HEK293T (cell line): ENCODE measurements around the gene BRAF.

Experiments
- CTCF ChIA-PET: fragments of 350-600 bp; formaldehyde crosslinking; extraction: SDS; loops from one replicate; lab custom pipeline; 2021; ENCODE audit warnings: antibody characterized with exemption, inconsistent platforms; lab: Yijun Ruan, JAX
- POLR2A ChIA-PET: fragments of 350-600 bp; formaldehyde crosslinking; extraction: SDS; loops from one replicate; lab custom pipeline; 2020; ENCODE audit warnings: antibody characterized with exemption, inconsistent platforms; lab: Yijun Ruan, JAX
- DNase-seq: peaks from one replicate; pipeline ENCODE4 v3.0.0; 2012; ENCODE audit warnings: mixed read lengths; ENCODE audit errors: extremely low spot score
- ARNT ChIP-seq: fragments of 450-650 bp; IDR thresholded peaks from 2 replicates; pipeline ENCODE4 v1.6.1; 2017; ENCODE audit warnings: mild to moderate bottlenecking
- BHLHE40 ChIP-seq: fragments of 450-650 bp; IDR thresholded peaks from 2 replicates; pipeline ENCODE4 v1.6.1; 2016; ENCODE audit warnings: mild to moderate bottlenecking, moderate library complexity, borderline replicate concordance
- CTBP1 ChIP-seq: fragments of 450-650 bp; IDR thresholded peaks from 2 replicates; pipeline ENCODE4 v1.6.1; 2016; ENCODE audit warnings: borderline replicate concordance
- ELF4 ChIP-seq: fragments of 450-650 bp; IDR thresholded peaks from 2 replicates; pipeline ENCODE4 v1.6.1; 2017; ENCODE audit warnings: antibody characterized with exemption
- FOXA1 ChIP-seq: fragments of 450-650 bp; IDR thresholded peaks from 2 replicates; pipeline ENCODE4 v1.6.1; 2016; ENCODE audit warnings: mild to moderate bottlenecking
- FOXK2 ChIP-seq: fragments of 450-650 bp; IDR thresholded peaks from 2 replicates; pipeline ENCODE4 v1.6.1; 2016; ENCODE audit warnings: mild to moderate bottlenecking
- FOXM1 ChIP-seq: fragments of 450-650 bp; IDR thresholded peaks from 2 replicates; pipeline ENCODE4 v1.6.1; 2017; ENCODE audit warnings: mild to moderate bottlenecking, borderline replicate concordance
- HDGF ChIP-seq: fragments of 450-650 bp; IDR thresholded peaks from 2 replicates; pipeline ENCODE4 v1.6.1; 2017; ENCODE audit warnings: antibody characterized with exemption, borderline replicate concordance
- L3MBTL2 ChIP-seq: fragments of 450-650 bp; conservative IDR thresholded peaks from 2 replicates; pipeline ENCODE4 v1.6.1; 2016; ENCODE audit warnings: mild to moderate bottlenecking
- LEF1 ChIP-seq: fragments of 450-650 bp; IDR thresholded peaks from 2 replicates; pipeline ENCODE4 v1.6.1; 2017; ENCODE audit warnings: mild to moderate bottlenecking, borderline replicate concordance
- NFRKB ChIP-seq: fragments of 450-650 bp; IDR thresholded peaks from 2 replicates; pipeline ENCODE4 v1.6.1; 2016; ENCODE audit warnings: mild to moderate bottlenecking, moderate library complexity
- PKNOX1 ChIP-seq: fragments of 450-650 bp; IDR thresholded peaks from 2 replicates; pipeline ENCODE4 v1.6.1; 2016
- SP1 ChIP-seq: fragments of 450-650 bp; IDR thresholded peaks from 2 replicates; pipeline ENCODE4 v1.6.1; 2017
- SUZ12 ChIP-seq: fragments of 450-650 bp; IDR thresholded peaks from 2 replicates; pipeline ENCODE4 v1.6.1; 2016; ENCODE audit warnings: mild to moderate bottlenecking
- TARDBP ChIP-seq: fragments of 450-650 bp; IDR thresholded peaks from 2 replicates; pipeline ENCODE4 v1.6.1; 2016
- ZNF384 ChIP-seq: fragments of 450-650 bp; IDR thresholded peaks from 2 replicates; pipeline ENCODE4 v1.6.1; 2016

The BRAF gene

GRCh38 chr7:140732416-140732815 lies 192.3 kb downstream of the BRAF start:
- TF ChIP-seq HDGF (no peak), NFRKB (no peak), PKNOX1 (no peak), ZNF384 (no peak), FOXM1 (no peak), ELF4 (no peak), ARNT (no peak), CTBP1 (no peak), FOXK2 (no peak), FOXA1 (no peak), BHLHE40 (no peak), LEF1 (no peak), SP1 (no peak), L3MBTL2 (no peak)
- CTCF ChIA-PET: no interaction called here
- POLR2A ChIA-PET: no interaction called here

GRCh38 chr7:140726281-140726680 lies 198.4 kb downstream of the BRAF start:
- peak; percentile 20 for DNase-seq
- ChIA-PET POLR2A (interaction anchor here (1.2 kb wide), 1 partner anchor 289 kb away, joined by 3 read pairs; the partner anchor contains the start of gene MRPS33), CTCF (interaction anchor here (0.6 to 0.9 kb wide), 4 partner anchors 12 to 495 kb away, joined by 3 to 4 read pairs (median 4); no protein-coding TSS in a partner anchor)
- TF ChIP-seq FOXA1: no peak
- no peak for TF ChIP-seq ARNT
- no peak for TF ChIP-seq SUZ12
- TF ChIP-seq ZNF384: no peak
- TF ChIP-seq L3MBTL2: no peak
- no peak for TF ChIP-seq PKNOX1
- no peak for TF ChIP-seq ELF4
- no peak for TF ChIP-seq LEF1
- TF ChIP-seq HDGF: no peak
- no peak for TF ChIP-seq CTBP1
- TF ChIP-seq SP1: no peak
- TF ChIP-seq NFRKB: no peak
- no peak for TF ChIP-seq FOXK2
- no peak for TF ChIP-seq TARDBP
- no peak for TF ChIP-seq BHLHE40
- TF ChIP-seq FOXM1: no peak

More at GRCh38 chr7:140732416-140732815, 192.3 kb downstream of the BRAF start:
- DNase-seq: no peak

- TF ChIP-seq L3MBTL2: no peak
- TF ChIP-seq FOXK2: no peak
- no peak for TF ChIP-seq LEF1
- TF ChIP-seq ELF4: no peak
- DNase-seq: no peak
- ChIA-PET POLR2A (no interaction called here), CTCF (interaction anchor here (0.7 kb wide), 1 partner anchor 16 kb away, joined by 3 read pairs; no protein-coding TSS in a partner anchor)
Observed at GRCh38 chr7:140724706-140725105, 200.0 kb downstream of the BRAF start.

- CTCF ChIA-PET: interaction anchor here (0.6 to 1.0 kb wide), 3 partner anchors 33 to 926 kb away, joined by 3 read pairs; no protein-coding TSS in a partner anchor
- DNase-seq: no peak
- POLR2A ChIA-PET: interaction anchor here (0.9 kb wide), 1 partner anchor 48 kb away, joined by 4 read pairs; no protein-coding TSS in a partner anchor
- TF ChIP-seq FOXM1 (no peak), LEF1 (no peak), ELF4 (no peak), BHLHE40 (no peak), ARNT (no peak)
Observed at GRCh38 chr7:140723574-140723973, 201.2 kb downstream of the BRAF start.

GRCh38 chr7:140723006-140723405 lies 201.7 kb downstream of the BRAF start:
- TF ChIP-seq ARNT (no peak), FOXK2 (no peak), SP1 (no peak)
- POLR2A ChIA-PET: interaction anchor here (0.9 kb wide), 1 partner anchor 48 kb away, joined by 4 read pairs; no protein-coding TSS in a partner anchor
- CTCF ChIA-PET: interaction anchor here (0.6 to 1.0 kb wide), 2 partner anchors 33 to 198 kb away, joined by 3 to 6 read pairs; no protein-coding TSS in a partner anchor
- no peak for DNase-seq

- CTCF ChIA-PET: interaction anchor here (0.6 kb wide), 1 partner anchor 197 kb away, joined by 6 read pairs; no protein-coding TSS in a partner anchor
- no peak for DNase-seq
- POLR2A ChIA-PET: no interaction called here
- TF ChIP-seq ARNT: no peak
- TF ChIP-seq CTBP1: no peak
- TF ChIP-seq FOXK2: no peak
- no peak for TF ChIP-seq HDGF
- no peak for TF ChIP-seq FOXM1
- TF ChIP-seq NFRKB: no peak
- TF ChIP-seq ELF4: no peak
- TF ChIP-seq SP1: no peak
- no peak for TF ChIP-seq SUZ12
Observed at GRCh38 chr7:140722254-140722653, 202.5 kb downstream of the BRAF start.

- DNase-seq: no peak
- ChIA-PET CTCF (no interaction called here), POLR2A (no interaction called here)
- TF ChIP-seq PKNOX1 (no peak), SUZ12 (no peak), ELF4 (no peak), ZNF384 (no peak), HDGF (no peak), SP1 (no peak), FOXA1 (no peak), NFRKB (no peak), LEF1 (no peak), TARDBP (no peak), BHLHE40 (no peak), FOXM1 (no peak), L3MBTL2 (no peak), CTBP1 (no peak)
Observed at GRCh38 chr7:140719721-140720120, 205.0 kb downstream of the BRAF start.
